T-helper 2 cell treated with Interferon-gamma antibody and Interleukin-4, amounts not matched to agents 100 ng/mL and 5 ng/mL, for 36 hours (primary cell): Measurements from ENCODE around the gene SGF29. TPM values are rescaled to one million over a fixed set of nuclear protein-coding genes. Genes with fewer than 3 reads are reported as not detected.
"Not testable (repeated sequence)": the region's sequence is repeated elsewhere in the genome, so short reads cannot be mapped to it uniquely, and the experiment has no call there.

Experiments
- intact Hi-C: fragments of 100-400 bp; cut with micrococcal nuclease; formaldehyde crosslinking; loops from one replicate; pipeline ENCODE4 v1.15.1; 2023
- total RNA-seq: library from RNA; stranded (reverse); gene quantifications from 2 replicates; pipeline ENCODE4 v1.2.3, GENCODE V29; 2022

The SGF29 gene
- total RNA-seq, 1 donor from 2014 or later, result 43.4 TPM

DNA sequence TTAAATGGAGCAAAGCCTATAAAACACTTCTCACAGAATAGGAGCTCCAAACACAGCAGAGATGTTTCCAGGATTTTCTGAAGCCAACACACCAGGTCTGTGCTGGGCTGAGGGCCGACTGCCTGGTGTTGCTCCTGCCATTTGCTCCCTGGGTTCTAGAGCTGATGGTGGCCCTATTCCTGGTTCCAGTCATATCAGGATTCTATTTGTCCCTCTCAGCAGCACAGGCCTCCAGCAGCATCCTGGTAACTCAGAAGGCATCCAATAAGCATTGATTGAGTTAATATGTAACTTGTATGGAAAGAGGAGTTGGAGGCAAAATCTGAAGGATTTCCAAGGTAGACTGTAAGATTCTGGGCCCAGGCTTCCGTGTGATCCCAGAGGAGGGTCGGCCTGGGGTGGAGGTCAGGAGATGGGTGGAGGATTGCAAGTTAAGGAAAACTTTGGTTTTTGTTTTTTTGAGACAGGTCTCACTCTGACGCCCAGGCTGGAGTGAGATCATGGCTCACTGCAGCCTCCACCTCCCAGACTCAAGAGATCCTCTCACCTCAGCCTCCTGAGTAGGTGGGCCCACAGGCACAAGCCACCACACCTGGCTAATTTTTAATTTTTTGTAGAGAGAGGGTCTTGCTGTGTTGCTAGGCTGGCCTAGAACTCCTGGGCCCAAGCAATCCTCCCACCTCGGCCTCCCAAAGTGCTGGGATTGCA lies 20.6 kb upstream of the SGF29 start:
- intact Hi-C loops, result no loop called here

DNA sequence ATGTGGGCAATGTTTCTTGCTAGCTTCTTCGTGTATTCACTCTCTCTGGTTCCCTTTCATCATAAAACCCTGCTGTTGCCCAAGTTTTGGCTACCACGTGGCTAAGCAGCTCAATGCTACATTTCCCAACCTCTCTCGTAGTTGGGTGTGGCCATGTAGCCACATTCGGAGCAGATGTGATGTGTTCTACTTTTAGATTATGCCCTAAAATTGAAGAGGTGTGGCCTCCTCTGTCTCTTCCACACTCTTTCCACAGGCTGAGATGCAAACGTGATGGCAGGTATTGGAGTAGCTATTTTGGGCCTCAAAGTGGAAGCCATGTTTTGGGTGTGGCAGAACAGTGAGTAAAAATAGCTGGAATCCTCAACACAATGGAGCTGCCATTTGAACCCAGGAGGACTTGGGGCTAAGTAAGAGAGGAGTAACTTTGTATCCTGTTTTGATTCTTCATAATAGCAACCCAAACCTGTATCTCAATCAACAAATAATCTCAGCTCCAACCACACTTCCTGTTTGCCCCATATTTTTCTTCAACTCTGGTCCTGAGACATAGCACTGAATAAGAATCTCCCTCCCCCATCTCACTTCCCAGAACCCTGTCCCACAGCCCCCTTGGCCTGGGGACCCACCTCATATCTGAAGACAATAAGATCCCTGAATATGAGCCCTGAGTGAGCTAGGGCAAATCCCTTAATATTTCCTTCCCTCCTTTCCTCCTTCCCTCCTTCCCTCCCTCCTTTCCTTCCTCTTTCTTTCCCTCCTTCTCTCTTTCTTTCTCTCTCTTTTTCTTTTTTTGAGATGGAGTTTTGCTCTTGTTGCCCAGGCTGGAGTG lies 19.0 kb upstream of the SGF29 start:
- intact Hi-C loops, result no loop called here

DNA sequence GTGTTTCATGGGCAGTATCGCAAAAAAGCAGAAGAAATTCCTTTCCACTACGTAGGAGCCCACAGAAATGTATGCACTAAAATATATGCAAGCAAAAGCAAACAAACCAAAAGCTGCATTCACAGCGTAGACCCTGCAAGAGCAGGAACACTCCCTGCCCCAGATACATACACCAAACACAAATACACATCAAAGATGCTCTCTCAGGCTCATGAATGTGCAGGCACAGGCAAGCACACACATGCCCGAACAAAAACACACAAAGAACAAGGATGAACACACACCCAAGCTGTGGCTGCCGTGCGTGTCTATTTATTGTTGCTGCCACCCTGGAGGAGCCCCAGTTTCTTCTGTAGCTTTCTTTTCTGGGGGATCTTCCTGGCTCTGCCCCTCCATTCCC lies 16.6 kb upstream of the SGF29 start:
- intact Hi-C loops, result no loop called here

DNA sequence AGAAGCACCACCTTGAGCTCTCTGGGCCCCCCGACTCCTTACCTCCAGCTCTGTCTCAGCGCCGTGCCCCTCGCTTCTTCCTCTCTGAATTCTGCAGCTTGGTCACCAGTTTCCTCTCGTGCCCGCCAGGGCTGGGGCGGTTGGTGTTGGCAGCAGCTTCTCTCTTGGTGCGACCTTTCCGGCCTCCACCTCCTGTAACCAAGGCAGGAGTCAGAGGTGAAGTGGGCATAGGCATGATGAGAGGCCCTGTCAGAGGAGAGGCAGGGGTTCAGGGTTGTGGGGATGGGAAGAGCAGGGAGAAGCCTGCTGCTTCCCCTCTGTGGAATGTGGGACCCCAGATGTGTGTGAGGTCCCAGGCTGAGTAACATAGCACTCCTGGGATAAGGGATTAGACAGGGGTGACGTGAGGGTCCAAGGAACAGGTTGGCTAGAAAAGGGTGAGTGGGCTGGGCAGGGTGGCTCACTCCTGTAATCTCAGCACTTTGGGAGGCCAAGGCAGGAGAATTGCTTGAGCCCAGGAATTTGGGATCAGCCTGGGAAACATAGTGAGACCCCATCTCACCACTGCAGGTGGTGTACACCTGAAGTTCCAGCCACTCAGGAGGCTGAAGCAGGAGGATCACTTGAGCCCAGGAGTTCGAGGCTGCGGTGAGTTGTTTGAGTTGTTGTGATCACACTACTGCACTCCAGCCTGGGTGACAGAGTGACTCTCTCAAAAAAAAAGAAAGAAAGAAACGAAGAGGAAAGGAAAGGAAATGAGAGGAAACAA lies 15.6 kb upstream of the SGF29 start:
- intact Hi-C loops, result no loop called here

DNA sequence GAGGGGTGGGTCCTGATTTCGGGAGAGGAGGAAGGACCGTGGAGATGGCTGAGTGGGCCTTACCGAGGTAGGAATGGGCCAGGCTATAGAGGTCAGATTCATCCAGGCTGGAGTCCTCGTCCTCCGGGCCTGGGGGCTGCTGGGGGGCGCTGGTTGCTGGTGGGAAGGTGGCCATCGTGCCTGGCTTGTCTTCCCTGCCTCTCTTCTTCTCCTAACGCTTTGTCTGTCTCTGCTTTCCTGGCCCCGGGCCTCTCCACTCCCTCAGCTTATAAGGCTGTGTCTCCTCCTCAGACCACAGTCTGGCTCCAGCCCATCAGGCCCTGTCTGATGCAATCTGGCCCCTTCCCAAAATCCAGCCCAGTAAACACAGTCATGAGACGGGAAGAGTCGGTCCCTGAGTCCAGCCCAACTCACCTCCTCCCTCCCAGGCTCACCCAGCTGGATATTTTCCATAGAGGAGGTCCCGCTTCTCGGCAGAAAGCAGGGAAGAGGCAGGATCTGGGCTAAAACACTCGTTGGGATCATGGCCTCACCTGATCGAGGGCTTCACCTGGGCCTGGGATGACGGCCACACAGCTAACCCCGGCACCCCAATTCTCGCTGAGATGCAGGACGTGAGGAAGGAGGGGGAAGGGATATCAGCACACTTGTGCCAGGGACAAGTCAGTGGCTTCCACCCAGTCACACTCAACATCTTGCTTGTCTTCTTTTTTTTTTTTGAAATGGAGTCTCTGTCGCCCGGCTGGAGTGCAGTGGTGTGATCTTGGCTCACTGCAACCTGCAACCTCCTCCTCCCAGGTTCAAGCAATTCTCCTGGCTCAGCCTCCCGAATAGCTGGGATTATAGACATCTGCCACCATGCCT lies 14.8 kb upstream of the SGF29 start, which contains the start of gene NUPR1:
TSS of gene NUPR1 (minus strand) at position 242 of the 864 bp plus-strand sequence. CDS start at position 175, 67 bp downstream.
- intact Hi-C loops, result no loop called here

DNA sequence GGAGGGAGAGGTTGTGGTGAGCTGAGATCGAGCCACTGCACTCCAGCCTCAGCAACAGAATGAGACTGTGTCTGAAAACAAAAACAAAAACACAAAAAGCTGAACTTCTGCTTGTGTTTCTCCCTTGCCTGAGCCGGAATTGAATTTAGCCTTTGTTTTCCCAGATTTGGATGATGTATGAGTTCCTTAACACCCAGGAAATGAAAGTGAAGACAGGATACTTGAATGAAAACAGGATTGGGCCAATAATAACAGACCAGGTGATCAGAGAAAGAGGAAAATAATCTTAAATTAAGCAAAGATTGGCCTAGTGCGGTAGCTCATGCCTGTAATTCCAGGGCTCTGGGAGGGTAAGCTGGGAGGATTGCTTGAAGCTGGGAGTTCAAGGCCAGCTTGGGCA lies 13.4 kb upstream of the SGF29 start:
- intact Hi-C loops, result no loop called here

DNA sequence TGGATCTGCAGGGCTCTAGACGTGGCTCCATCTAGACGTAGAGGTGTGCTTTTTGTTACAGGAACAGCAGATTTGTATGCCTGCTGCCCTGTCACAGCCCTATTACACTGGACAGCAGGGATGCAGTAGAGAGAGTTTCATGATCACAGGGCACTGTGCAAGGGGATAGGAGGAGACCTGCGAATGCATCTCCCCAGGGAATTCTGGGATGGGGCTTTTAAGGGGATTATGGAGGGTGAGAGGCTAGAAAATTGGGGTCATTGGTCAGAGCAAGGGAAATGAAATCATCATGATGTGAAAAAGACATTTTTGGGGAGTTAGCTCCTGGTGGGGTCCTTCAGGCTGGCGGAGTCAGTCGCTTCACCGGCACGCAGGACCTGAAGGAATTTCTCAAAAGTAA lies 11.1 kb upstream of the SGF29 start:
- intact Hi-C loops, result no loop called here

DNA sequence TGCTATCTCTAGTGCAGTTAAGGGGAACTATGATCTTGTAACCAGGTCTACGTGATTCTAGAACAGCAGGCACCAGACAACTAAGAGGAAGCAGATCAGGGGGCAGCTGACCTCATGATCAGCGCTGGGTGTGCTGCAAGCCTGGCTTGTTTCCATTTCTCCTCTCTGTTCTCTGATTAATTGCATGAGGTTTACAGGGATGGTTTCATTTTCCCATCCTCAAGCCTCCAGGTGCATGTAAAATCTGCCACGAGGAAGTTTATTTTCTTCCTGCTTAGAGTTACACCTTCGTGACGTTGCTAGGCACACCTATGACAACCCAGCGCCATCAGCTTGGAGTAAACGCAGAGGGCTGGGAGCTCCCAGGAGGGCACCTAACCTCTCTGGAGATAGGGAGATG lies 10.6 kb upstream of the SGF29 start:
- intact Hi-C loops, result no loop called here

DNA sequence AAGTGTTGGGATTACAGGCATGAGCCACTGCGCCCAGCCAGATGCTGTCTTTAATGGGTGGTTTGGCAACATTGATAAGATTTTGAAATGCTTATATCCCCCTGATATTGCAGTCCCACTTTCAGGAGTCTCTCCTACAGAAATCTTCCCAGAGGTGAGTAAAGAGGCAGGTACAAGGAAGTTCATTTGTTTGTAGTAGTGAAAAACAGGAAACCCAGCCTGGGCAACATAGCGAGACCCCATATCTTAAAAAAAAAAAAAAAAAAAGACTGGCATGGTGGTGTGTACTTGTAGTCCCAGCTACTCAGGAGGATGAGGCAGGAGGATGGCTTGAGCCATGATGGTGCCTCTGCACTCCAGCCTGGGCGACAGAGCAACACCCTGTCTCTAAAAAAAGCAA lies 8.7 kb upstream of the SGF29 start:
- intact Hi-C loops, result no loop called here

DNA sequence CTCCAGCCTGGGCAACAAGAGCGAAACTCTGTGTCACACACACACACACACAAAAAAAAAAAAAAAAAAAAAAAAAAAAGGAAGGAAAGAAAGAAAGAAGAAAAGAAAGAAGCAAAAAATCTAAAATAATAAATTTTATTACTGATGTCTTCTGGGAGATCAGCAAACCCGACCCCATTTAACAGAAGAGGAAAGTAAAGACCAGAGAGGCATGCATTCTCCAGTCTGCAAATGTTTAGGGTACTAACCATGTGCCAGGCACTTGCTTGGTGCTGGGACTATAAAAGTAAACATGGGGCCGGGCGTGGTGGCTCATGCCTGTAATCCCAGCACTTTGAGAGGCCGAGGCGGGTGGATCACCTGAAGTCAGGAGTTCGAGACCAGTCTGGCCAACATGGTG lies 7.8 kb upstream of the SGF29 start:
- intact Hi-C loops, result not testable (repeated sequence)

DNA sequence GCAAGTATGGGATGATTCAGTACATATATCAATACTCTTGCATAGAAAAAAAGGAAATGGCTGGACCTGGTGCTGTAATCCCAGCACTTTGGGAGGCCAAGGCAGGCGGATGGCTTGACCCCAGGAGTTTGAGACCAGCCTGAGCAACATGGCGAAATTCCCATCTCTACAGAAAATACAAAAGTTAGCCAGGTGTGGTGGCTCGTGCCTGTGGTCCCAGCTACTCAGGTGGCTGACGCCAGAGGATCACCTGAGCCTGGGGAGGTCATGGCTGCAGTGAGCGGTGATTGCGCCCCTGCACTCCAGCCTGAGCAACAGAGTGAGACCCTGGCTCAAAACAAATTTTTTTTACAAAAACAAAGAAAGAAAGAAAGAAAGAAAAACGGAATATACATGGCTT lies 7.1 kb upstream of the SGF29 start:
- intact Hi-C loops, result no loop called here

DNA sequence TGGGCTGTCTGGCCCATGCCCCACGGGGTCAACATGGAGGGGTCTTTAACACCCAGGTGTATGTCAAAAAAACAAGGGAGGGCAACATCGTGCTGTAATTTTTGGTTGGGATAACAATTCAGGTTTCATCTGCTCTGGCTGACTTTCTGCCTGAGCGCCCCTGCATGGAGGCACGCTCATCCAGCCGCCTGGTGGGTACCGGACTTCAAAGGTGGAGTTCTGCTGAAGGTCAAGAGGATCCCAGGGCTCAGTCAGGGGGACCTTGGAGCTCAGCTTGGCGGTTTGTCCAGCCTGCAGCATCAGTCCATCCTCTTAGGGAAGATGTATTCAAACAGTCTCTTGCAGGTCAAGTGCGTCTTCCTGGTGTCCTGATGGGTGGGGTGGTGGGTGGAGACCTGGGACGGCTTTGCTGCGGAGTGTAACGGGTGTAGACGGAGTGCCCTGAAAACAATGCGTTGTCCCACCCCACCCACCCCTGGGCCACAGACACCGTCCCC lies 5.4 kb upstream of the SGF29 start:
- intact Hi-C loops, result no loop called here

DNA sequence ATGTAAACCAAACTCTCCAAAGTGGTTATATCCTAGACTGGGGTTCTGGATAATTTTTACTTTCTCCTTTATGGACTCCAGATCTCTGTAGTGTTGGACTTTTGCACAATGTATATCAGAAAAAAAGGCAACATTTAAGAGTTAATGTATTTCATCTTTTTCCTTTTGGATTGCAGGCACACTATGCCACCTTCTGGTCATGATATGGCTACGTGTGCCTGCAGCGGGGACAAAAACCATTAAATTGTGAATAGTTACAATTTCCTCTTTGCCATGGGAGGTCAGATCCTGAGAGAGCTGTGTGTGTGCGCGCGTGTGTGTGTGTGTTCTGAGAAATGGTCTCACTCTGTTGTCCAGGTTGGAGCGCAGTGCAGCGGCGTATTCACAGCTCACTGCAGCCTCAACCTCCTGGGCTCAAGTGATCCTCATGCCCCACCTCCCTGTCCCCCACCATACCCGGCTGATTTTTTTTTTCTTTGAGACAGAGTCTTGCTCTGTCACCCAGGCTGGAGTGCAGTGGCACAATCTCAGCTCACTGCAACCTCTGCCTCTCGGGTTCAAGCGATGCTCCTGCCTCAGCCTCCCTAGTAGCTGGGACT lies 4.3 kb upstream of the SGF29 start:
- intact Hi-C loops, result no loop called here

DNA sequence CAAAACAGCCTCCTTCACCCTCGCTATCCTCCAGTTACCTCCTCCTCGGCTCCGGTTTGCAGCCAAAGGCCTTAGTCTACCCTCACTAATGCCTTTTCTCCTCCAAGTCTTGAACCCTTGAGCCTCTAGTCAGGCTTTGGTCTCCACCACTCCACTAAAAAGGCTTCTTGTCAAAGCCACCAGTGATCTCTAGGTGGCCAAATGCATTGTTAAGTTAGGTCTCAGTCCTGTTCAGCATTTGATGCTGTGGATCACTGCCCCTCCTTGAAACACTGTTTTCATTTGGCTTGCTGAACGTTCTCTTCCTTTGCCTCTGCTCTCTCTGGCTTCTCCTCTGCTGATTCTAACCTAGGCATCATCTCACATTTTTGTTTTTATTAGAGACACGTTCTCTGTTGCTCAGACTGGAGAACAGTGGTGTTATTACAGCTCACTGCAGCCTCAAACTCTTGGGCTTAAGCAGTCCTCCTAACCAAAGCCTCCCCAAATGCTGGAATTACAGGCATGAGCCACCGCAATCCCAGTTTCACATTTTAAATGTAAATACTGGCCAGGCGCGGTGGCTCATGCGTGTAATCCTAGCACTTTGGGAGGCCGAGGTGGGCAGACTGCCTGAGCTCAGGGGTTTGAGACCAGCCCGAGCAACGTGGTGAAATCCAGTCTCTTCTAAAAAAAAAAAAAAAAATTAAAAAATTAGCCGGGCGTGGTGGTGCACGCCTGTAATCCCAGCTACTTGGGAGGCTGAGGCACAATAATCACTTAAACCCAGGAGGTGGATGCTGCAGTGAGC lies 1.1 kb downstream of the SGF29 start:
- intact Hi-C loops, result loop anchor here (5.0 to 10.0 kb wide), 3 partner anchors 290 to 417 kb away; partner anchors contain the start of genes SPNS1, TUFM and XPO6

DNA sequence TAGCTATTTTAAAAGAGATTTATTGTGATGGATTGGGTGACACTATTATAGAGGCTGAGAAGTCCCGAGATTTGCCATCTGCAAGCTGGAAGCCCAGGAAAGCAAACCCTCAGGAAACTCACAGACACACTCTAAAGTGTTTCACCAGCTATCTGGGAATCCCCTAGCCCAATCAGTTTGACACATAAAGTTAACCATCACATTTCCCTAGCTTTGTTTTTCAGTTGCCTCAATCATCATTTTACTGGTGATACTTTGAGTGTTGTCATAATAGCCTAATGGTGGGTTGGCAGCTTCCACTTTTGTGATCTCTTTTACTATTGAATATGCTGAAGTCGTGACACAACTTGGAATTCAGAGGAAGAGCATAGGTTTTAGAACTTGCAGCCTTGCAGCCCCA lies 1.8 kb downstream of the SGF29 start:
- intact Hi-C loops, result loop anchor here (10.0 kb wide), 1 partner anchor 289 kb away; the partner anchor contains the start of gene TUFM

DNA sequence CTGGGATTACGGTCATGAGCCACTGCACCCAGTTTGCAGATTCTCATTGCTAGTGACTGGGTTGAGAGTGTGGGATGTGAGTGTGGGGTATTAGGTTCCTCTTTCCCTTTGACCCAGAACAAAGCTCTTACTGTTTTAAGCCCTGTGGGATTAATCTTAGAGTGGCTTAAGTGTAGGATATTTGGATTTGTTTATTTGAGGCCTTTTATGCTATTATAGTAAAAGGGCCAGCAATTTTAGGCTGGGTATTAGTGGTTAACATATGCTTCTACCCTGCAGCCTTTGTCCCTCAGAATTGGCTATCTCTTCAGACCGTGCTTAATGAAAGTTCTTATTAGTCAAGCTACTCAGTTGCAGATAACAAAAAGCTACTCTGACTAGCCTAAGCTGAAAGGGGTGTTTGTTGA lies 3.2 kb downstream of the SGF29 start:
- intact Hi-C loops, result loop anchor here (10.0 kb wide), 1 partner anchor 288 kb away; the partner anchor contains the start of gene TUFM

DNA sequence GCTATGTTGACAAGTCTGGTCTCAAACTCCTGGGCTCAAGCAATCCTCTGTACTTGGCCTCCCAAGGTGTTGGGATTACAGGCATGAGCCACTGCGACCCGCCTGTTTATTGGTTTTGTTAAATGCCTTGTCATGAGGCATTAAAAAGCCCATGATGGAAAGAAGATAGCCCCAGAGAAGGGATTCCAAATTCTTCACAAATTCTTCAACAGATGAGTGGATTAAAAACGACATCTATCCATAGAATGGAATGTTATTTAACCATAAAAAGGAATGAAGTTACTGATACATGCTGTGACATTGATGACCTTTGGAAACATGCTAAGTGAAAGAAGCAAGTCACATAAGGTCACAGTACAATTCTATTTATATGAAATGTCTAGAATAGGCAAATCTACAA lies 4.7 kb downstream of the SGF29 start:
- intact Hi-C loops, result loop anchor here (10.0 kb wide), 1 partner anchor 286 kb away; the partner anchor contains the start of gene TUFM

DNA sequence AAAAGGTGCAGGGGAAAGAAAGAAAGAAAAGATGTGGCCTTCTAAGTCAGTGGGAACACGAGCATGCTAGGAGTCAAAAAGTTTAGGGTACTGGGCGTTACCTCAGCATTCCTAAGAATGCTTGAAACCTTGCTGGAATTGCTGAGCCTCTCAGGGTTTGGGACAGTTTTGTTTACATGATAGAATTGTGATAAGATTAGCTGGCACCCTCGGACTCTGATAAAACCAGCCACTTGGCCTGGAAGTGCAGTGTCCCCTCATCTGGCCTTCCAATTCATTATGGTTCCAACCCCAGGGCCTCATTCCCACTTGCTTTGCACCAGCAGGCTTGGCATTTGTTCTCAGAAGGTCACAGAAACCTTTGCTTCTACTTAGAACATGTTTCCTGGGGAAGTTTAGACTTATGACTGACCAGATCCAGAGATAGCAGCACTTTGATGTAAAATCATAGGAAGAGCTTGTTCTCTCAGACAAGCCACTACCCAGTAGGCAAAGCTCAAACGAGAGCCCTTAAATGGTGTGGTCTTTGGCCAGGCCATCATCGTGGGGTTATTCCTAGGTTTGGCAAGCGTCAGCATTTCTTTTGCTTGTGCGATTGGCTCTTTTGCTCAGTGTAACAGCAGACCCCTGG lies 8.0 kb downstream of the SGF29 start:
- intact Hi-C loops, result no loop called here

DNA sequence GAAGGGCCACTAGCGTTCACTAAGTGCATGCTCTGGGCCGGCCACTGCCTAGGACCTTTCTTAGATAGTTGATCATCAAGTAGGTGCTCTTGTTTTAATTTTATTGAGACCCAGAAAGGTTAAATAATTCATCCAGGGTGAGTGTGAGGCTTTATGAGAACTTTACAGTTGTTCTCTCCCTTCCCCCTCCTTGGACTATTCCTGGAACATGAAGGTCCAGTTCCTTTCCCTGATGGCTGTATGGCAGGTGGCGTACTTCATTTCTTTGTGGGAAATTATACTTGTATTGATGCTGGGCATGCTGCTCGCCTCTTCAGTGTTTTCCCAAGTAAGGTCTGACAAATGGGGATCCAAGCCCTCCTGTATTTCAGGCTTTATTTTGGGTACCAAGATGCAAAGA lies 8.5 kb downstream of the SGF29 start:
- intact Hi-C loops, result no loop called here
